ENCODE data around the gene PRKD3.

GRCh38 chr2:37357530-37357929 lies 32.9 kb upstream of the PRKD3 start:
- TF ChIP-seq, protein P1, sequence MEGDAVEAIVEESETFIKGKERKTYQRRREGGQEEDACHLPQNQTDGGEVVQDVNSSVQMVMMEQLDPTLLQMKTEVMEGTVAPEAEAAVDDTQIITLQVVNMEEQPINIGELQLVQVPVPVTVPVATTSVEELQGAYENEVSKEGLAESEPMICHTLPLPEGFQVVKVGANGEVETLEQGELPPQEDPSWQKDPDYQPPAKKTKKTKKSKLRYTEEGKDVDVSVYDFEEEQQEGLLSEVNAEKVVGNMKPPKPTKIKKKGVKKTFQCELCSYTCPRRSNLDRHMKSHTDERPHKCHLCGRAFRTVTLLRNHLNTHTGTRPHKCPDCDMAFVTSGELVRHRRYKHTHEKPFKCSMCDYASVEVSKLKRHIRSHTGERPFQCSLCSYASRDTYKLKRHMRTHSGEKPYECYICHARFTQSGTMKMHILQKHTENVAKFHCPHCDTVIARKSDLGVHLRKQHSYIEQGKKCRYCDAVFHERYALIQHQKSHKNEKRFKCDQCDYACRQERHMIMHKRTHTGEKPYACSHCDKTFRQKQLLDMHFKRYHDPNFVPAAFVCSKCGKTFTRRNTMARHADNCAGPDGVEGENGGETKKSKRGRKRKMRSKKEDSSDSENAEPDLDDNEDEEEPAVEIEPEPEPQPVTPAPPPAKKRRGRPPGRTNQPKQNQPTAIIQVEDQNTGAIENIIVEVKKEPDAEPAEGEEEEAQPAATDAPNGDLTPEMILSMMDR (IDR thresholded peaks at IDR 0.05; ENCODE audit: borderline replicate concordance, extremely low read depth, low read length, poor library complexity, severe bottlenecking): no peak
- no peak for TF ChIP-seq EZH2 (IDR thresholded peaks at IDR 0.05; ENCODE audit: borderline replicate concordance, low read depth, low read length, severe bottlenecking)

Measured in DND-41 (cell line).